Measurements from ENCODE around the gene UBASH3A.
A peak's percentile ranks its signal among the peaks of the same experiment; 100 is the strongest.
"Not testable (repeated sequence)": the region's sequence is repeated elsewhere in the genome, so short reads cannot be mapped to it uniquely, and the experiment has no call there.

The UBASH3A gene

GRCh38 chr21:42467140-42467983, 63.7 kb downstream of the UBASH3A start:
- TF ChIP-seq CTCF (IDR thresholded peaks at IDR 0.05; ENCODE audit: borderline replicate concordance, control extremely low read depth, extremely low read depth, insufficient read depth, missing control alignments), result peak; percentile 40
- in situ Hi-C loops (cut with MboI; ENCODE audit: low sequenced_read_pairs, unreplicated experiment), result no loop called here
- DNase-seq (ENCODE audit: low spot score), result peak; percentile 57

GRCh38 chr21:42468491-42469131, 64.9 kb downstream of the UBASH3A start:
- DNase-seq (ENCODE audit: low spot score), result no peak
- no peak for TF ChIP-seq CTCF (IDR thresholded peaks at IDR 0.05; ENCODE audit: borderline replicate concordance, control extremely low read depth, extremely low read depth, insufficient read depth, missing control alignments)
- in situ Hi-C loops (cut with MboI; ENCODE audit: low sequenced_read_pairs, unreplicated experiment), result no loop called here

GRCh38 chr21:42469272-42469671, 65.6 kb downstream of the UBASH3A start:
- DNase-seq (ENCODE audit: low spot score), result no peak
- no peak for TF ChIP-seq CTCF (IDR thresholded peaks at IDR 0.05; ENCODE audit: borderline replicate concordance, control extremely low read depth, extremely low read depth, insufficient read depth, missing control alignments)
- in situ Hi-C loops (cut with MboI; ENCODE audit: low sequenced_read_pairs, unreplicated experiment), result no loop called here

- in situ Hi-C loops (cut with MboI; ENCODE audit: low sequenced_read_pairs, unreplicated experiment); DNase-seq (ENCODE audit: low spot score): not testable (repeated sequence)
These were observed 66.0 kb downstream of the UBASH3A start for GRCh38 chr21:42469726-42470125.

GRCh38 chr21:42471206-42471605, 67.5 kb downstream of the UBASH3A start:
- DNase-seq (ENCODE audit: low spot score), result no peak
- no peak for TF ChIP-seq CTCF (IDR thresholded peaks at IDR 0.05; ENCODE audit: borderline replicate concordance, control extremely low read depth, extremely low read depth, insufficient read depth, missing control alignments)
- in situ Hi-C loops (cut with MboI; ENCODE audit: low sequenced_read_pairs, unreplicated experiment), result no loop called here

GRCh38 chr21:42471716-42472330, 68.1 kb downstream of the UBASH3A start:
- no peak for DNase-seq (ENCODE audit: low spot score)
- in situ Hi-C loops (cut with MboI; ENCODE audit: low sequenced_read_pairs, unreplicated experiment), result no loop called here
- no peak for TF ChIP-seq CTCF (IDR thresholded peaks at IDR 0.05; ENCODE audit: borderline replicate concordance, control extremely low read depth, extremely low read depth, insufficient read depth, missing control alignments)

- DNase-seq (ENCODE audit: low spot score), result no peak
- no peak for TF ChIP-seq CTCF (IDR thresholded peaks at IDR 0.05; ENCODE audit: borderline replicate concordance, control extremely low read depth, extremely low read depth, insufficient read depth, missing control alignments)
- in situ Hi-C loops (cut with MboI; ENCODE audit: low sequenced_read_pairs, unreplicated experiment), result no loop called here
These were observed 68.8 kb downstream of the UBASH3A start for GRCh38 chr21:42472521-42472920.

Measured in GM13976 (cell line).